IPS-20b (cell line): ENCODE results near the gene PSMG4.

Experiments used
- H3K27ac ChIP-seq: one replicate; pipeline ENCODE4 v1.5.1; 2013; ENCODE audit warnings: low read length
- H3K27me3 ChIP-seq: 2 replicates; pipeline ENCODE4 v1.6.1; 2013; ENCODE audit warnings: mild to moderate bottlenecking, low read length, inconsistent platforms; ENCODE audit not compliant: insufficient read depth
- H3K36me3 ChIP-seq: 2 replicates; pipeline ENCODE4 v1.6.1; 2013; ENCODE audit warnings: low read depth, mild to moderate bottlenecking, inconsistent platforms, low read length, moderate library complexity; ENCODE audit not compliant: insufficient read depth
- H3K4me1 ChIP-seq: 2 replicates; pipeline ENCODE4 v1.6.1; 2013; ENCODE audit warnings: mild to moderate bottlenecking, control low read depth, inconsistent platforms, low read length, moderate library complexity; ENCODE audit not compliant: insufficient read depth
- H3K4me3 ChIP-seq: 2 replicates; pipeline ENCODE4 v1.5.1; 2013; ENCODE audit warnings: mild to moderate bottlenecking, low read length, inconsistent platforms
- H3K9ac ChIP-seq: 2 replicates; pipeline ENCODE4 v1.6.1; 2013; ENCODE audit warnings: low read depth, mild to moderate bottlenecking, inconsistent platforms, low read length, moderate library complexity
- H3K9me3 ChIP-seq: 2 replicates; pipeline ENCODE4 v1.6.1; 2013; ENCODE audit warnings: mild to moderate bottlenecking, low read depth, low read length, inconsistent platforms; ENCODE audit not compliant: insufficient read depth

Gene PSMG4

GRCh38 chr6:3269281-3269975 lies 10.7 kb downstream of the PSMG4 start:
- Histone ChIP-seq H3K36me3 (peaks cover 79% of the 10 kb centered on the region), H3K9me3 (no peaks in the 10 kb centered on the region), H3K4me3 (no peak overlapping the region), H3K27ac (no peak overlapping the region), H3K9ac (no peak overlapping the region; the same call in 1 of the 2 replicates), H3K27me3 (no peaks in the 10 kb centered on the region), H3K4me1 (no peaks in the 10 kb centered on the region)

GRCh38 chr6:3270258-3270657 lies 11.5 kb downstream of the PSMG4 start:
- H3K27ac ChIP-seq = no peak overlapping the region
- no peaks in the 10 kb centered on the region for H3K4me1 ChIP-seq
- H3K4me3 ChIP-seq = no peak overlapping the region

GRCh38 chr6:3271756-3272155 lies 13.0 kb downstream of the PSMG4 start:
- no peak overlapping the region for H3K27ac ChIP-seq
- H3K9me3 ChIP-seq = no peaks in the 10 kb centered on the region
- no peaks in the 10 kb centered on the region for H3K27me3 ChIP-seq
- H3K36me3 ChIP-seq = peaks cover 66% of the 10 kb centered on the region
- no peaks in the 10 kb centered on the region for H3K4me1 ChIP-seq
- H3K4me3 ChIP-seq = no peak overlapping the region
- no peak overlapping the region for H3K9ac ChIP-seq

More at GRCh38 chr6:3270258-3270657, 11.5 kb downstream of the PSMG4 start:
- Histone ChIP-seq H3K9me3 (no peaks in the 10 kb centered on the region), H3K9ac (no peak overlapping the region), H3K36me3 (peaks cover 72% of the 10 kb centered on the region), H3K27me3 (no peaks in the 10 kb centered on the region)

- Histone ChIP-seq H3K27me3 (no peaks in the 10 kb centered on the region), H3K36me3 (peaks cover 58% of the 10 kb centered on the region)
Measured at GRCh38 chr6:3272911-3273547, 14.3 kb downstream of the PSMG4 start.

GRCh38 chr6:3273707-3274521 lies 15.2 kb downstream of the PSMG4 start:
- Histone ChIP-seq H3K9ac (no peak overlapping the region), H3K9me3 (no peaks in the 10 kb centered on the region), H3K4me3 (no peak overlapping the region), H3K4me1 (no peaks in the 10 kb centered on the region), H3K36me3 (peaks cover 49% of the 10 kb centered on the region), H3K27ac (no peak overlapping the region), H3K27me3 (no peaks in the 10 kb centered on the region)

More at GRCh38 chr6:3272911-3273547, 14.3 kb downstream of the PSMG4 start:
- Histone ChIP-seq H3K9ac (no peak overlapping the region), H3K4me3 (no peak overlapping the region), H3K9me3 (no peaks in the 10 kb centered on the region), H3K27ac (no peak overlapping the region), H3K4me1 (no peaks in the 10 kb centered on the region)

- peaks cover 24% of the 10 kb centered on the region for H3K36me3 ChIP-seq
- H3K27me3 ChIP-seq = no peaks in the 10 kb centered on the region
Measured at GRCh38 chr6:3276174-3277167, 17.7 kb downstream of the PSMG4 start.

GRCh38 chr6:3277251-3277650 lies 18.5 kb downstream of the PSMG4 start:
- peaks cover 14% of the 10 kb centered on the region for H3K4me1 ChIP-seq
- H3K9ac ChIP-seq = no peak overlapping the region
- peaks cover 16% of the 10 kb centered on the region for H3K36me3 ChIP-seq
- no peak overlapping the region for H3K27ac ChIP-seq
- H3K9me3 ChIP-seq = no peaks in the 10 kb centered on the region
- no peaks in the 10 kb centered on the region for H3K27me3 ChIP-seq
- no peak overlapping the region for H3K4me3 ChIP-seq

More at GRCh38 chr6:3276174-3277167, 17.7 kb downstream of the PSMG4 start:
- Histone ChIP-seq H3K27ac (no peak overlapping the region), H3K4me3 (no peak overlapping the region), H3K9me3 (no peaks in the 10 kb centered on the region), H3K9ac (no peak overlapping the region), H3K4me1 (peaks cover 6% of the 10 kb centered on the region; the same call in 1 of the 2 replicates)

GRCh38 chr6:3277851-3278416 lies 19.2 kb downstream of the PSMG4 start:
- Histone ChIP-seq H3K9ac (no peak overlapping the region), H3K9me3 (no peaks in the 10 kb centered on the region), H3K27me3 (no peaks in the 10 kb centered on the region), H3K4me1 (peaks cover 18% of the 10 kb centered on the region), H3K36me3 (peaks cover 16% of the 10 kb centered on the region), H3K27ac (no peak overlapping the region), H3K4me3 (no peak overlapping the region)

GRCh38 chr6:3278691-3279090 lies 19.9 kb downstream of the PSMG4 start:
- no peak overlapping the region for H3K27ac ChIP-seq
- H3K9ac ChIP-seq = no peak overlapping the region
- no peak overlapping the region for H3K4me3 ChIP-seq
- peaks cover 19% of the 10 kb centered on the region for H3K36me3 ChIP-seq
- H3K27me3 ChIP-seq = no peaks in the 10 kb centered on the region
- H3K9me3 ChIP-seq = no peaks in the 10 kb centered on the region
- peaks cover 18% of the 10 kb centered on the region for H3K4me1 ChIP-seq

- no peaks in the 10 kb centered on the region for H3K27me3 ChIP-seq
- peaks cover 16% of the 10 kb centered on the region; the same call in 1 of the 2 replicates for H3K36me3 ChIP-seq
- no peak overlapping the region for H3K27ac ChIP-seq
Measured at GRCh38 chr6:3280091-3280490, 21.3 kb downstream of the PSMG4 start.

More at GRCh38 chr6:3280091-3280490, 21.3 kb downstream of the PSMG4 start:
- Histone ChIP-seq H3K4me1 (peaks cover 18% of the 10 kb centered on the region), H3K4me3 (no peak overlapping the region), H3K9ac (no peak overlapping the region), H3K9me3 (no peaks in the 10 kb centered on the region)
